ENCODE data around the gene ABCD2.
"Not testable (repeated sequence)": the region's sequence is repeated elsewhere in the genome, so short reads cannot be mapped to it uniquely, and the experiment has no call there.

Gene ABCD2

GRCh38 chr12:39612250-39612649 lies 7.4 kb downstream of the ABCD2 start:
- no peak for DNase-seq (ENCODE audit: low spot score)

GRCh38 chr12:39611818-39612217 lies 7.8 kb downstream of the ABCD2 start:
- DNase-seq (ENCODE audit: low spot score): no peak

- no peak for DNase-seq (ENCODE audit: low spot score)
Observed at GRCh38 chr12:39610436-39611025, 9.1 kb downstream of the ABCD2 start.

GRCh38 chr12:39606712-39607423 lies 12.7 kb downstream of the ABCD2 start:
- no peak for DNase-seq (ENCODE audit: low spot score)

- DNase-seq (ENCODE audit: low spot score): no peak
Observed at GRCh38 chr12:39605996-39606395, 13.6 kb downstream of the ABCD2 start.

GRCh38 chr12:39605501-39605900 lies 14.1 kb downstream of the ABCD2 start:
- DNase-seq (ENCODE audit: low spot score): peak; percentile 27

- no peak for DNase-seq (ENCODE audit: low spot score)
Observed at GRCh38 chr12:39603065-39603464, 16.5 kb downstream of the ABCD2 start.

GRCh38 chr12:39601951-39602350 lies 17.7 kb downstream of the ABCD2 start:
- not testable (repeated sequence) for DNase-seq (ENCODE audit: low spot score)

- DNase-seq (ENCODE audit: low spot score): no peak
Observed at GRCh38 chr12:39595928-39596327, 23.7 kb downstream of the ABCD2 start.

GRCh38 chr12:39592295-39592694 lies 27.3 kb downstream of the ABCD2 start:
- DNase-seq (ENCODE audit: low spot score): no peak

GRCh38 chr12:39588348-39588747 lies 31.3 kb downstream of the ABCD2 start:
- DNase-seq (ENCODE audit: low spot score): no peak

- peak; percentile 49 for DNase-seq (ENCODE audit: low spot score)
Observed at GRCh38 chr12:39587225-39587624, 32.4 kb downstream of the ABCD2 start.

GRCh38 chr12:39586816-39587215 lies 32.8 kb downstream of the ABCD2 start:
- DNase-seq (ENCODE audit: low spot score): no peak

- DNase-seq (ENCODE audit: low spot score): no peak
Observed at GRCh38 chr12:39581592-39581991, 38.0 kb downstream of the ABCD2 start.

- DNase-seq (ENCODE audit: low spot score): no peak
Observed at GRCh38 chr12:39575498-39575875, 44.1 kb downstream of the ABCD2 start.

- DNase-seq (ENCODE audit: low spot score): no peak
Observed at GRCh38 chr12:39574785-39575497, 44.7 kb downstream of the ABCD2 start.

GRCh38 chr12:39574378-39574777 lies 45.2 kb downstream of the ABCD2 start:
- DNase-seq (ENCODE audit: low spot score): no peak

- no peak for DNase-seq (ENCODE audit: low spot score)
Observed at GRCh38 chr12:39573971-39574370, 45.6 kb downstream of the ABCD2 start.

- DNase-seq (ENCODE audit: low spot score): no peak
Observed at GRCh38 chr12:39572551-39572950, 47.1 kb downstream of the ABCD2 start.

- no peak for DNase-seq (ENCODE audit: low spot score)
Observed at GRCh38 chr12:39571351-39571750, 48.3 kb downstream of the ABCD2 start.

GRCh38 chr12:39553476-39553875 lies 66.1 kb downstream of the ABCD2 start:
- DNase-seq (ENCODE audit: low spot score): no peak

- not testable (repeated sequence) for DNase-seq (ENCODE audit: low spot score)
Observed at GRCh38 chr12:39544211-39544610, 75.4 kb downstream of the ABCD2 start.

- no peak for DNase-seq (ENCODE audit: low spot score)
Observed at GRCh38 chr12:39541471-39541870, 78.1 kb downstream of the ABCD2 start.
